GM18517 (cell line): ENCODE data around the gene FRY.

Source experiments
- ATAC-seq: cut with Tn5 transposase; IDR thresholded peaks from one replicate; pipeline ENCODE4 v1.9.1; 2021; ENCODE audit warnings: mild to moderate bottlenecking, moderate library complexity; ENCODE audit not compliant: unreplicated experiment

FRY gene

GRCh38 chr13:32252812-32253438, 221.4 kb downstream of the FRY start:
- no peak for ATAC-seq

GRCh38 chr13:32253911-32254399, 222.4 kb downstream of the FRY start:
- no peak for ATAC-seq

- ATAC-seq: no peak
Measured at GRCh38 chr13:32254416-32254815, 222.8 kb downstream of the FRY start.

GRCh38 chr13:32254916-32255723, 223.5 kb downstream of the FRY start:
- no peak for ATAC-seq

GRCh38 chr13:32255724-32256109, 224.1 kb downstream of the FRY start:
- ATAC-seq: no peak

GRCh38 chr13:32256243-32256642, 224.7 kb downstream of the FRY start:
- ATAC-seq: no peak

GRCh38 chr13:32257649-32258048, 226.1 kb downstream of the FRY start:
- no peak for ATAC-seq

- ATAC-seq: no peak
Measured at GRCh38 chr13:32259116-32259515, 227.5 kb downstream of the FRY start.

GRCh38 chr13:32261567-32261966, 230.0 kb downstream of the FRY start:
- ATAC-seq: no peak

GRCh38 chr13:32262165-32262564, 230.6 kb downstream of the FRY start:
- ATAC-seq: no peak

- ATAC-seq: no peak
Measured at GRCh38 chr13:32262619-32263018, 231.0 kb downstream of the FRY start.

GRCh38 chr13:32264407-32264806, 232.8 kb downstream of the FRY start:
- no peak for ATAC-seq

- no peak for ATAC-seq
Measured at GRCh38 chr13:32265726-32266125, 234.2 kb downstream of the FRY start.

- ATAC-seq: no peak
Measured at GRCh38 chr13:32266130-32266529, 234.6 kb downstream of the FRY start.

GRCh38 chr13:32267836-32268439, 236.4 kb downstream of the FRY start:
- ATAC-seq: peak; percentile 94

GRCh38 chr13:32272021-32272683, 240.6 kb downstream of the FRY start:
- ATAC-seq: no peak

- ATAC-seq: no peak
Measured at GRCh38 chr13:32277839-32278238, 246.3 kb downstream of the FRY start.

- no peak for ATAC-seq
Measured at GRCh38 chr13:32278426-32278825, 246.9 kb downstream of the FRY start.

- ATAC-seq: no peak
Measured at GRCh38 chr13:32281096-32281495, 249.5 kb downstream of the FRY start.

GRCh38 chr13:32282096-32282711, 250.6 kb downstream of the FRY start:
- ATAC-seq: no peak
